Skin epidermis (tissue), 12 donors: ENCODE measurements around the gene CCDC102A.

Experiments used
- H3K27ac ChIP-seq, 21 experiments: fragments of 200-600 bp; sonication (generic) in 11 of 21; one replicate each; pipeline ENCODE4 v1.5.0; 2020; ENCODE audit warnings: mild to moderate bottlenecking in 3 of 21, inconsistent platforms in 2 of 21, moderate library complexity in 2 of 21
- H3K4me3 ChIP-seq, 7 experiments: fragments of 200-600 bp; sonication (generic) in 2 of 7; one replicate each; pipeline ENCODE4 v1.5.0; 2020; ENCODE audit warnings: inconsistent platforms in 2 of 7, mild to moderate bottlenecking in 2 of 7, moderate library complexity in 1 of 7

Gene CCDC102A

DNA sequence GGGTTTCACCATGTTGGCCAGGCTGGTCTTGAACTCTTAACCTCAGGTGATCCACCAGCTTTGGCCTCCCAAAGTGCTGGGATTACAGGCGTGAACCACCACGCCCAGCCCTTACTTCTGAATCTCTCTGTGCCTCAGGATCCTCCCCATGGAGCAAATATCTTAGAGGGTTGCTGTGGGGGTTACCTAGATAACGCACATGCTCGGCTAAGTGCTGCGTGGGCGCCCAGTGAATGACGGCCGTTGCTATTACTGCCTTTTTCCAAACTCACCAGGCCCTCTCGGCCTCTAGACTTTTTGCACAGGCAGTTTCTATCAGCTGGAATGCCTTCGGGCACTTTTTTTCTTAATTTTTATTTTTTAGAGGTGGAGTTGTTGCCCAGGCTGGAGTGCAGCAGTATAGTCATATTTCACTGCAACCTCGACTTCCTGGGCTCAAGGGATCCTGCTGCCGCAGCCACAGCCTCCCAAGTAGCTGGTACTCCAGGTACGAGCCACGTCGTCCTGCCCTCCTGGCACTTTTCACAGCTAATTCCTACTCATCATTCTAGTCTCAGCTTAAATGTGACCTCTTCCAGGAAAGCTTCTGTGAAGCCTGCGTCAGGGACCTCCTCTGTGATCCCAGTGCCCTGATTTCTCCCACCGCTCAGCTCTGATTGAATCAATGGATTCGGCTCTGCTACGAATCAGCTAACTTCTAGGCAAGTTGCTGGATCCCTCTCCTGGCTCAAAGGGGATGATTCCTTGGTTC lies 8.6 kb downstream of the CCDC102A start:
- Histone ChIP-seq H3K4me3 (no peak overlapping the region), H3K27ac (no peak overlapping the region)

DNA sequence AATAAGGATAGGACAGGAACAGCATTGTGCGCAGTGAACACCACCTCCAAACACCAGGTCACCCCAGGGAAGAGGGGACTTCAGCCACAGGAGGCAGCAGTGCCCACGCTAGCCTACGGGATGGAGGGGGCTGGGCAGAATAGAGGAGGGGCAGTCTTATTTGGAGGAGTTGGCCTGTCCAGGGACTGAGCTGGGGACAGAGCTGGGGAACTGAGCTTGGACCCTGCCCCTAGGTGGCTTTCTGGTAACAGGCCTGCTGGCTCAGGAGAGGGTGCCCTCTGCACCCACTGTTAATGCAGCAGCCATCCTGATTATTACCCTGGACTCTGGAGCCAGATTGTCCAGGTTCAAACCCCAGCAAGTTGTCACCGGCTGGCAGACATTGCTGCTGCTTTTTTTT lies 9.3 kb downstream of the CCDC102A start:
- Histone ChIP-seq H3K4me3 (no peak overlapping the region), H3K27ac (no peak overlapping the region)

DNA sequence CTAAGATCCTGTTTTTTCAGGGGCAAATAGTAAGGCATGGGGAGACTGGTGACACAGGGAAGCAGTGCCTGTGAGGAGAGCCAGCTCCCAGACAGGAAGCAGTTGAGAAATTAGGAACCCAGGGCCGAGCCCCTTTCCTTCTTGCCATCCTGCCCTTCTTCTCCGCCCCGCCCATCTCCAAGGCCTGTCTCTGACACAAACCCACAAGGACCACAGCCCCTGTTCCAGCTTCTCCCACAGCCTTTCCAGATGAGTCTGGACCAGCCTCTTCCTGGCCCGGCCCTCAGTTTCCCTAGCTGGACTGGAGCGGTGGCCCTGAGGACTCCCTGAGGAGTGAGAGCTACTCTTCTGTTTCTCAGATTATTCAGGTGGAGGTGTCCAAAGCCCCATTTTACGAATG lies 9.9 kb downstream of the CCDC102A start:
- Histone ChIP-seq H3K27ac (no peak overlapping the region), H3K4me3 (no peak overlapping the region)

DNA sequence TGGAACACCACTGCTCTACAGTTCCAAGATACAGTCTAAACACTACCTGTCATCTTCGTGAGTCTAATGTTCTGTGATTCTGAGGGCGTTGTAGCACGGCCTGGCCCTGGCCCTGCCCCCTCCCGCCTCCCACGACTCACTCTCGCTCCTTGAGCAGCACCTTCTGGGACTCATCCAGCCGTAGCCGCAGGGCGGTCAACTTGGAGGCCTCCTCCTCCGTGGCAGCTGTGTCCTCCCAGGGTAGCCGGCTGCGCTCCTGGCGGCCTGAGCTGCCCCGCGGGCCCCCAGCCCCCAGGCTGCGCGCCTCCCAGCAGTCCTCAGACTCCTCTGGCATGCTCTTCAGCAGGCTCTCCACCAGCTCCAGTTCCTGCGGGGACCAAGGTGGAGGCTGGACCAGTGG lies 10.6 kb downstream of the CCDC102A start:
- no peak overlapping the region for H3K27ac ChIP-seq

DNA sequence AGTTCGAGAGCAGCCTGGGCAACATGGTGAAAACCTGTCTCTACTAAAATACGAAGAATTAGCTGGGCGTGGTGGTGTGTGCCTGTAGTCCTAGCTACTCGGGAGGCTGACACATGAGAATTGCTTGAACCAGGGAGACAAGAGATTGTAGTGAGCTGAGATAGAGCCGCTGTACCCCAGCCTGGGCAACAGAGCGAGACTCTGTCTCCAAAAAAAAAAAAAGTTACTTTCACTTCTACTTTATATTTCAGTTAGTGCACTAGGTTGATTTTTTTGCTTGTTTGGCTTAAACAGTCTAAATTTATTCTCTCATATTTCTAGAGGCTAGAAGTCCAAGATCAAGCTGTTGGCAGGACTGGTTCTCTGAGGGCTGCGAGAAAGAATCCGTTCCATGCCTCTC lies 13.4 kb downstream of the CCDC102A start:
- no peak overlapping the region for H3K4me3 ChIP-seq
- H3K27ac ChIP-seq: no peak overlapping the region

More for the DNA sequence above, 10.6 kb downstream of the CCDC102A start:
- no peak overlapping the region for H3K4me3 ChIP-seq

DNA sequence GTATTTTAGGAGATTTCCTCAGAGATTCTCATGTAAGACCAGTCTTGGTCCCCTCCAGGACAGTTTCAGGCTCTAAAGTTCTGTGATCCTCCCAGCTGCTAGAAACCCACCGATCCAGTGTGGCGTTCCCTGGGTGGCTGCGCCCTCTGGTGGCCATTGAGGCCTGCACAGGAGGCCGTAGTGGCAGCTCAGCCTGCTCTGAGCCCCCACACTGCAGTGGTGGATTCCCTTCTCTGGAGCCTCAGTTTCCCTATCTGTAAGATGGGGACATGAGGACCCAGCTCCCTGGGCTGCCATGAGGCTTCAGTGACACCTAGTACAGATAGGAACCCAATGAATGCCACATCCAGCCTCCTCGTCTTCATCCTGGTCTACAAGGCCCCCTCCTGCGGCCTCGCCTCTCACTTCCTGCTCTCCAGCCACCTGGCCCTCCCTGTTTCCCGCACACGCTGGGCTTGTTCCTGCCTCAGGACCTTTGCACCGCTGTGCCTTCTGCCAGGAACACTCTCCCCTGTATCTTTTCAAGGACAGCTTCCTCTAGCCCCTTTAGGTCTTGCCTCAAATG lies 16.5 kb downstream of the CCDC102A start:
- no peak overlapping the region for H3K27ac ChIP-seq
- H3K4me3 ChIP-seq: no peak overlapping the region

DNA sequence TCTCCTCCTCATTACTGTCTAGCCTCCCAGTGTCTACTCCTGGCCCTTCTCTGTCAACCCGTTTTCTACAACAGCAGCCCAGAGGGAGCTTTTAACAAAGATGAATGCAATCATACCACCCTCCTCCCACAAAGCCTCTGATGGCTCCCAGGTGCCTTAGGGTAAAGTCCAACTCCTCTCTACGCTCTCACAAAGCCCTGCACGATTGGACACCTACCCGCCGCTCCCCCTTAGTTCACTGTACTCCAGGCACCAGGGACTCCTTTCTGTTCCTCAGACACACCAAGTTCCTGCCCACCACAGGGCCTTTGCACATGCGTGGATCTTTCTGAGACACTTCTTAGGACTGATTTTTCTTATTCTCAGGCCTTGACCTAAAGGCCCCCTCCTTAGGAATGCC lies 17.4 kb downstream of the CCDC102A start:
- Histone ChIP-seq H3K4me3 (no peak overlapping the region), H3K27ac (peak overlapping the region in 1 of 21 experiments; percentile 35)

DNA sequence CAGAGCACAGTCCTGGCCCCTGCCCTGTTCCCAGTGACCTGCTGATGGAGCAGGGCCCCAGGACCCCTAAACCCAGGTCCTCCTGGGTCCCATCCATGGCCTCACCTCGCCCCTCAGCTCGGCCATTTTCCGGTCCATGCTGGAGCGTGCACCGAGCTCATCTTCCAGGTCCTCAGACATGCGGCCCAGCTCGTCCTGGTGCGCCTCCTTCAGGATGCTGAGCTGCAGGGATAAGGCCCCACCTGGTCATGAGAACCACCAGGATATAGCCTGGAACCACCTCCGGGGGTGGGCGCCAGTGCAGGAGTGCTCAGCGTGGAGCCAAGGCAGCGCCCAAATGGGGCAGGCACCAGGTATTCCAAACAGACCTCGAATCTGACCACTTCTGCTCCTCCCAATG lies 17.9 kb downstream of the CCDC102A start:
- Histone ChIP-seq H3K4me3 (no peak overlapping the region), H3K27ac (peak overlapping the region in 1 of 21 experiments; percentile 35)

DNA sequence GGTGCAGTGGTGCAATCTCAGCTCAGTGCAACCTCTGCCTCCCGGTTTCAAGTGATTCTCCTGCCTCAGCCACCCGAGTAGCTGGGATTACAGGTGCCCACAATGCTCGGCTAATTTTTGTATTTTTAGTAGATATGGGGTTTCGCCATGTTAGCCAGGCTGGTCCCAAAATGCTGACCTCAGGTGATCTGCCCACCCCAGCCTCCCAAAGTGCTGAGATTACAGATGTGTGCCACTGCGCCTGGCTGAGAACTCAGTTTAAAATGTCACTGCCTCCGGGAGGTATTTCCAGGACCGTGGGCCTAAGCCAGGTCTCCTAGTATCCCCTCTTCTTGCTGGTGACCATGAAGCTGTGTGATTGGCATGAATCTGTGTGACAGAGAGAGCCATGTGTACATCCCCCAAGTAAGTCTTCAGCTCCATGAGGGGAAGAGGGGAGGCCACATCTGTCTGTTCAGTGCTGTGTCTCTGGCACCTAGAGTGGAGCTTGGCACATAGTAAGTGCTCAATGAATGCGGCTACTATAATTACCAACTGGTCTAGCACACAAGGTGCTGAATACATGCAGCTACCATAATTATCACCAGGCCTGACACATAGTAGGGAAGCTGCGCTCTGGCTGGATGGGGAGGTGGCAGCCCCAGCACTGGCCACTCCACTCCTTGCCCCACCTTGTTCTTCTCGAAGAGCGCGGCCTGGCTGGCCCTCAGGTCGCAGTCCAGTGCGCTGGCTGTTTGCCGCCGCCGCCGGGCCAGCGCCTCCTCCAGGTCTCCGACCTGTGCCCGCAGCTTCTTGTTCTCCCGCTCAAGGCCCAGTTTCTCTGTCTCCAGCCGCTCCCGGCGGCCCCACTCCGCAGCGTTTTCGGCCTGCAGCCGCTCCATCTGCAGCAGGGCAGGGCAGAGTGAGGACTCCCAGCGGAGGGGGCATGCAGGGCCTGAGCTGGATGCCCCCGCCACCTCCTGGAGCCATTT lies 18.7 kb downstream of the CCDC102A start:
- H3K4me3 ChIP-seq: no peak overlapping the region
- H3K27ac ChIP-seq: no peak overlapping the region

DNA sequence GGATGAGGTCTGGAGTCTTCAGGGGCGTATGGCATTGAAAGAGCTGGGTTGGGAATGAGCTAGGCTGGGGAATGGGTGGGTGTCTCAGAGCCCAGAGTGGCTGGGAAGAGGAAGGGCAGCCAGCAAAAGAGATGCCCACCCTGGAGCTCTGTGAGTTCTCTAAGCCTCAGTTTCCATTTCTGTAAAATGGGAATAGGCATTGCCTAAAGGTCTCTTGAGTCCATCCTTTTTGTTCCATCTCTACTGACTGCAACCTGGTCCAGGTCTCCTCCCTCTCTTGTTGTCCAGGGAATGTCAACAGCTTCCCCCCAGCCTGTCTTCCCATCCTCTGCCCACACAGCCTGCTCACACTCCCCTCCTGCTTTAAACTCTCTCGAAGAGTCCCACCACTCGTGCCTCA lies 19.6 kb downstream of the CCDC102A start:
- no peak overlapping the region for H3K4me3 ChIP-seq

DNA sequence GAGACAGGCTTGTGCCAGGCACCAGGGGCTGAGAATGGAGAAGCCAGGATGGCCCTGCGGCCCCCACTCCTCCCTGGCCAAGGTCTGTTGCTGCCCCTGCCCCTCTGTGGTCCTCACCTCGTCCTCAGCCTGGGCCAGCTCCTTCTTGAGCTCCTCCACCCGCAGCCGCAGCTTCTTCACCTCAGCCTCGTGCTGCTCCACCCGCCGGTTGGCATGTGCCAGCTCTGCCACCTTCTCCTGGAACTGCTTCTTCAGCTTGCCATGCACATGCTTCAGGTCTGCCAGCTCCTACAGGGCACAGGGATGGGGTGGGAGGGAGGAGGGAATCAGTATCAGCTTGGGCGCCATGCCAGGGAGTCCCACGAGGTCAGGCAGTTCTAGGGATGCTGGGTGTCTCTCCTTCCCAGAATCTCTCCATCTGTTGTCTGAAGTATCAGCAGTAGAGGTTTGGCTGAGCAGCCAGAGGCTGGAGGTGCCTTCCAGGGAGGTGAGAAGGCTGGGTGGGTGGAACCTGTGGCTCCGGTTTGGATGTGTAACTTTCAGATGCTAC lies 20.1 kb downstream of the CCDC102A start:
- Histone ChIP-seq H3K4me3 (no peak overlapping the region), H3K27ac (peak overlapping the region in 1 of 21 experiments; percentile 7)

More for the DNA sequence above, 19.6 kb downstream of the CCDC102A start:
- H3K27ac ChIP-seq: no peak overlapping the region

DNA sequence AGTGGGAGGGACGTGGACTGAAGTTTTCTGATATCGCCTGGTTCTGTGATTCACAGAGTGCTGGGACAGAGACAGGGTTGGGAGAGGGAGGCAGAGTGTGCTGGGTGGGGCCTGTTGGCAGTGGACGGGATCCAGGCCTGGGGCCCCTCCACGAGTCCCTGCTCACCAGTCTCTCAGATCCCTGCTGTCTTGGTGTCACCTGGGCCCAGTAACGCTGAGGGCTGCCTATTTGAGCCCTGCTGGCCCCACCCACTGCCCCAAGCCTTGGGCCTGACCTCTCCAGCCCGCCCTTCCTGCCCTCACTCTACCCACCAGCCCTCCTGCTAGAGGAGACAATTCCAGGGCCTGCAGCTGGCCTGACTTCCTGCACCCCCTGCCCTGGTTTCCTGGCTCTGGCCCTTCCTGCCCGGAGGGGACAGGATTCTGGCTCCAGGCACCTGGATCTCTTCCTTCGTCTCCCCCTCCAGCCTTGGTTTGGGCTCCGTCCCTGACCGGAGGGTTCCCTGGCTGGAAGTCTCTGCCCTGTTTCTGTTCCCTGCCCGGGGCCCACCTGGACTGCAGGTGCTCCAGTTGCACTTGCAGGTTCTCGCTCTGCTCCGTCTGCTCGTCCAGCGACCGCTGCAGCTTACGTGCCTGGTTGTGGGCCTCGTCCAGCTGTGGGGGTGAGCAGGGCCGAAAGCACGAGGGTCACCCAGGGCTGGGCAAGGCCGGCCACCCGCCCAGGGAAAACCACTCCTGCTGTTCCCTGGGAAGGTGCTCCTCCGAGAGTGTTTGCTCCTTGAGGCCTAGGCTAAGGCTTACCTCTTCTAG lies 21.4 kb downstream of the CCDC102A start:
- Histone ChIP-seq H3K27ac (peak overlapping the region in 1 of 21 experiments; percentile 51), H3K4me3 (no peak overlapping the region)

DNA sequence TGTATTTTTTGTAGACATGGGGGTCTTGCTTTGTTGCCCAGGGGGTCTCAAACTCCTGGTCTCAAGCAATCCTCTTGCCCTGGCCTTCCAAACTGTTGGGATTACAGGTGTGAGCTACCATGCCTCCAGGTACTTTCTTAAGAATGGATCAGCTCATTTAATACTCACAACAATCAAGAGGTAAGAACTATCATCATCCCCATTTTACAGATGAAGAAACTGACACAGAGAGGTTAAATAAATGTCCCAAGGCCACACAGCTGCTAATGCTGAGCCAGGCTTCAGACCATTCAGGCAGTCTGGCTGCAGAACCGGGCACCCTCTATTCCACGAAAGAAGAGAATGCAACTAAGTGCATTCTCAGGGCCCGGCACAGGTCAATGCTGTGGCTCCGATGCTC lies 22.0 kb downstream of the CCDC102A start:
- Histone ChIP-seq H3K27ac (peak overlapping the region in 1 of 21 experiments; percentile 51), H3K4me3 (no peak overlapping the region)

DNA sequence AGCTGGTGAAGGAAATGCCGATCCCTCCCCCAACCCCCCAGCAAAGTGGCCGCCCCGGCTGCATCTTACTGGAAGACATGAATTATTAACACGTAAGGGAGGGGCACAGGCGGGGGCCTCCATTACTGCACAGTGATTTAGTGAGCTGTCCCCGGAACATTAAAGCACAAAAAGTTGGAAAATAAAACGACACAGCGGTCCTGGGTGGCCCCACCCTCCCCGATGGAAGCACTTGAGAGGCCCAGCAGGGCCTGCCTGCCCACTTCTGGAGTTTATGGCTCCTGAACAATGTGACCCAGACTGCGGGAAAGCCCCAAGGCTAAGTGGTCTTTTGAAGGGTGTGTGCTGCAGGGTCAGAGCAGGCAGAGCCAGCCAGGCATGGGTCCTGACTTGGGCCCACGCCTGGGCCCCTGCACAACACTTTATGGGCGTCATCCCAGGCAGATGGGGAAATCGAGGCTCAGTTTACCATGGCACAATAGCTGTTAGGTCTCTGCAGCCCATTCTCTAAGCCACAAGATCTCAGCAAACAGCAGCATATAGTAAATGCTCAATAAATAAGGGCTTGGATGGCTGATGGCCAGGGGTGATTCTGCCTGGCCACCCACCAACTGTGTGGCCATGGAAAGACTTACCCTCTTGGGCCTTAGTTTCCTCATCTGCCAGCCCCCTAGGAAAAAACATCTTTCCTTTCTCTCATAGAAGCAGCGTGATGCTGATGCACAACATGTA lies 22.8 kb downstream of the CCDC102A start:
- H3K4me3 ChIP-seq: no peak overlapping the region
- H3K27ac ChIP-seq: no peak overlapping the region

DNA sequence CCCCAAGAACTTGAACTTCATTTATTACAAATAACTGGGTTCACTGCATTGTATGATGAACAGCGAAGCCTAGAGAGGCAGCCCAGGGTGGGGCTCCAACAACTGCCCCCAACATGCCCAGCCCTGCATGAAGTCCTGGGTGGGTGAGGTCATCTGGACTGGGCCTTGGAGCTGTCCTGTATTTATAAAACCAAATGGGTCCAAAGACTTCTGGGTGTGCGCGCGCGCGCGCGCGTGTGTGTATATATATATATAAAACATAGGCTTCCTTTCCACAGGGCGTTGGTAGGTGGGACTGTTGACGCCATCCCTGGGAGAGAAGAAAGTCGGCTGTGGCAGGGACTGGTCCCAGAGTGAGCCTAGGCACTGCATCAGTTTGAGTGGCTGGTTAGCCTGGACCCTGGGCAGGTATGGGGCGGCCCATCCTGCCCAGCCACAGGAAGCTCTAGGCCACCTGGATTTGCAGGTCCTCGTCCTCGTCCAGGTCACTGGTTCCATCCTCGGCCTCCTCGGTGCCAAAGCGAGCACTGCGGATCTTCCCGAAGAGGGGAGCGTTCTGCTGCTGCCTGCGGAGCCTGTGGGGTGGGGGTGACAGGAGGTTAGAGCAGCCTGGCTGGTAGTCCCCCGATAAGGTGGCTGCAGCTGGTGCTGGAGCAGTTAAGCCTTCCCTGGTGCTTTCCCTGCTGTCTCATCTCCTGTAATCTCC lies 23.9 kb downstream of the CCDC102A start:
- Histone ChIP-seq H3K4me3 (no peak overlapping the region), H3K27ac (no peak overlapping the region)

DNA sequence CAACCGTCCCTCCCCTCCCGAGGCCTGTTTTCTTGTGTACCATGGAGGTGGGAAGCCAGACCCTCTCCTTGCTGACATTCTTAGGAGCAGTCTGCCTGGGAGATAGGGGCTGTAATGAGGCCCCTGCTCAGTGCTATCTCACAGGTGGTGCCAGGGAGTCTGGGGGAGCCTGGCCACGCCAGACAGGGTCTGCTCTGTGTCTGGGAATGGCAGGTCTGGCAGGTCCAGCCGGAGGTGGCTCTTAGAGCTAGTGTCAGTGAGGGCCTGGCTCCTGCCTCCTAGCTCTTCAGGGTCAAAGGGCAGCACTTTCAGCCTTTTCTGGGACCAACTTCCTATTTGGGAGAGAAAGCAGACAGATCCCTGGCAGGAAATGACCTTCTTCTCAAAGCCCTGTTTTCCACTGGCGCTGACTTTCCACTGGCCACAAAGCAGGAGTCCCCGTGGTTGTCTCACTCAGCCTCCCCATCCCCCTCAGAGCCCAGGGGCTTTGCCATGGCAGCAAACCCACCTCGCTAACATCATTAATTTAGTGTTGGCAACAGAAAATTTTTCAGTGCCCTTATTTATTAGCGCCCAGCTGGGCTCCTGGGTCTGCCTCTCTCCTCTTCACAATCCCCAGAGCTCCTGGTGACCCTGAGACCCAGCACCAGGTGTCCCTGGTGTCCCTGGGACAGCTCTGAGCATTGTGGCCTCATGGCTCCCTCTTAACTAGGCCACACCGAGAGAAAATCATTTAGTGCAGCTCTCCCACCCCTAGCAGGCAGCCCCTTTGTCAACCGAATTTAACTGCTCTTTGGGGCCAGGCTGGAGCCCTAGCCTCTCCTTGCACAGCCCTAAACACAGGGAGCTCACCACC lies 26.1 kb downstream of the CCDC102A start:
- Histone ChIP-seq H3K27ac (no peak overlapping the region), H3K4me3 (no peak overlapping the region)

DNA sequence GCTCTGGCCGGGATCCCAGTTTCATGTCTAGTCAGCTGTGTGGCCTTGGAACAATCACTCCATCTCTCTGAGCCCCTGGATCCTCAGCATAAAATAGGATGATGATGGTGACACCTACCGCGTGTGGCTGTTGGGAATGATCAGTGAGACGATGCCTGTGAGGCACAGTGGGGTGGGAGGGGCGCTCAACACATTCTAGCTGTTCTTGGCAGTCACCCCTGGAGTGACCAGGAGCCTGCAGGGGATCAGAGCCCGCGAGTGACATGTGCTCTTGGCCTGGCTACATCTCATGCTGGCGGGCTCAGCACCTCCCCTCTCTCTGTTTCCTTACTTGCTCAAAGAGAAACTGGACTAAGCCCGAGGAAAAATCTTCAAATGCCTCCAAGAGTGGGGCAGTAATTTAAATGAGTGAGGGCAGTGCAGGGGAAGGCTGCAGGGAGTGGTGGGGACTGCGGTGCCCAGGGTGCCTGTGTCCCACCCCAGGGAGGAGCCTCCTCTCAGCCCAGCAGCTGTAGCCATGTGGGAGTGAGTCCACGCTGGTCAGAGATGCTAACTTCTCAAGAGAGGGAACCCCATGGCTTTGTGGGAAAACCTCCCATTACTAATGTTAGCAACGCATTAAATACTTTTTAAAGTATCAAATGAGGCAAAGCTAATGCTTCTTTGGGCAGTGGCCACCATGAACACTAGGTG lies 27.0 kb downstream of the CCDC102A start:
- H3K27ac ChIP-seq: no peak overlapping the region
- H3K4me3 ChIP-seq: no peak overlapping the region
